SK-N-SH (cell line): ENCODE results near the gene RSAD2. TPM values are rescaled to one million over a fixed set of nuclear protein-coding genes. Genes with fewer than 3 reads are reported as not detected.

Experiments
- CTCF ChIA-PET: fragments of 300-600, 350-600 bp; formaldehyde crosslinking; extraction: SDS; loops from one replicate; lab custom pipeline; 2021; lab: Yijun Ruan, JAX
- POLR2A ChIA-PET: fragments of 350-600 bp; sonication (Branson Sonifier 250); formaldehyde crosslinking; extraction: SDS; loops from one replicate; lab custom pipeline; 2020; ENCODE audit warnings: antibody characterized with exemption, inconsistent platforms; lab: Yijun Ruan, JAX
- DNase-seq: peaks from one replicate; pipeline ENCODE4 v3.0.0; 2012
- H2AFZ ChIP-seq: fragments of 200-600 bp; sonication (generic); 2 replicates; pipeline ENCODE4 v1.8.1; 2016; ENCODE audit warnings: antibody characterized with exemption, mild to moderate bottlenecking, low read depth
- H3F3A ChIP-seq: fragments of 200-600 bp; sonication (generic); replicated peaks from 2 replicates; pipeline ENCODE3; 2016; ENCODE audit warnings: antibody characterized with exemption, mild to moderate bottlenecking; ENCODE audit not compliant: insufficient read depth
- H3K27ac ChIP-seq, 2 experiments: fragments of 200-500 bp in 1 of 2; fragments of 200-600 bp in 1 of 2; sonication (Bioruptor generic) in 1 of 2; sonication (generic), shearing (Covaris generic) in 1 of 2; 2 replicates each; pipeline versions ENCODE4 v1.5.1 to v1.6.1; 2014 to 2016; ENCODE audit warnings: low read depth in 2 of 2, inconsistent platforms in 1 of 2, low read length in 1 of 2, mild to moderate bottlenecking in 1 of 2, mixed read lengths in 1 of 2
- H3K27me3 ChIP-seq: fragments of 200-600 bp; sonication (generic), shearing (Covaris generic); 2 replicates; pipeline ENCODE4 v1.6.1; 2016; ENCODE audit warnings: mixed run types; ENCODE audit not compliant: insufficient read depth
- H3K36me3 ChIP-seq, 2 experiments: fragments of 200-500 bp in 1 of 2; fragments of 200-600 bp in 1 of 2; sonication (Bioruptor generic) in 1 of 2; sonication (generic) in 1 of 2; replicated peaks in 1 of 2; 2 replicates each; pipeline versions ENCODE3 to v1.5.1; 2014 to 2016; ENCODE audit warnings: low read length in 1 of 2, mild to moderate bottlenecking in 1 of 2; ENCODE audit not compliant: insufficient read depth in 2 of 2, control insufficient read depth in 1 of 2
- H3K4me1 ChIP-seq, 2 experiments: fragments of 200-500 bp in 1 of 2; fragments of 200-600 bp in 1 of 2; sonication (Bioruptor generic) in 1 of 2; sonication (generic), shearing (Covaris generic) in 1 of 2; 2 replicates each; pipeline versions ENCODE4 v1.5.1 to v1.6.1; 2014 to 2016; ENCODE audit warnings: low read depth in 1 of 2, low read length in 1 of 2, mixed run types in 1 of 2; ENCODE audit not compliant: insufficient read depth in 2 of 2, control insufficient read depth in 1 of 2
- H3K4me2 ChIP-seq: fragments of 200-600 bp; sonication (generic), shearing (Covaris generic); 2 replicates; pipeline ENCODE4 v1.6.1; 2017; ENCODE audit warnings: mixed run types
- H3K4me3 ChIP-seq, 2 experiments: fragments of 200-500 bp in 1 of 2; fragments of 200-600 bp in 1 of 2; sonication (Bioruptor generic) in 1 of 2; sonication (generic), shearing (Covaris generic) in 1 of 2; 2 replicates each; pipeline versions ENCODE4 v1.5.1 to v1.8.1; 2014 to 2016; ENCODE audit warnings: low read depth in 2 of 2, inconsistent platforms in 1 of 2, low read length in 1 of 2, mild to moderate bottlenecking in 1 of 2, mixed read lengths in 1 of 2, moderate library complexity in 1 of 2
- H3K79me2 ChIP-seq: fragments of 200-600 bp; sonication (generic); 2 replicates; pipeline ENCODE4 v1.8.1; 2017; ENCODE audit warnings: mild to moderate bottlenecking; ENCODE audit not compliant: insufficient read depth
- H3K9ac ChIP-seq: fragments of 200-600 bp; sonication (generic); 2 replicates; pipeline ENCODE4 v1.6.1; 2017; ENCODE audit warnings: mixed run types
- H3K9me2 ChIP-seq: fragments of 200-600 bp; sonication (generic); 2 replicates; pipeline ENCODE4 v1.6.1; 2017; ENCODE audit warnings: mixed run types
- H3K9me3 ChIP-seq: fragments of 200-600 bp; sonication (generic); 2 replicates; pipeline ENCODE4 v1.6.1; 2017; ENCODE audit warnings: mixed run types, mild to moderate bottlenecking, moderate library complexity
- H4K20me1 ChIP-seq: fragments of 200-600 bp; sonication (generic); 2 replicates; pipeline ENCODE4 v1.6.1; 2017; ENCODE audit warnings: mild to moderate bottlenecking, mixed run types; ENCODE audit not compliant: insufficient read depth
- ELF1 ChIP-seq: IDR thresholded peaks from 2 replicates; pipeline ENCODE4 v1.4.0; 2012
- EP300 ChIP-seq, 2 experiments: IDR thresholded peaks; 2 replicates each; pipeline versions ENCODE4 v1.4.0 to v1.6.1; 2012; ENCODE audit warnings: borderline replicate concordance in 1 of 2, low read depth in 1 of 2, low read length in 1 of 2
- EZH2phosphoT487 ChIP-seq: fragments of 200-600 bp; sonication (generic); IDR thresholded peaks from 2 replicates; pipeline ENCODE4 v1.6.1; 2017; ENCODE audit warnings: low read depth, mixed run types, mild to moderate bottlenecking, antibody characterized with exemption, moderate library complexity, borderline replicate concordance
- FOSL2 ChIP-seq: IDR thresholded peaks from 2 replicates; pipeline ENCODE4 v1.4.0; 2012; ENCODE audit warnings: low read depth, mild to moderate bottlenecking, moderate library complexity, borderline replicate concordance
- GABPA ChIP-seq: IDR thresholded peaks from 2 replicates; pipeline ENCODE4 v1.4.0; 2012; ENCODE audit warnings: low read depth, mild to moderate bottlenecking
- GATA2 ChIP-seq: sonication (generic); formaldehyde crosslinking; IDR thresholded peaks from 2 replicates; pipeline ENCODE4 v1.5.0; 2020; ENCODE audit warnings: mild to moderate bottlenecking, missing genetic modification reagents
- MEF2A ChIP-seq: IDR thresholded peaks from 2 replicates; pipeline ENCODE4 v1.4.0; 2012; ENCODE audit warnings: low read depth, borderline replicate concordance
- MXI1 ChIP-seq: IDR thresholded peaks from 2 replicates; pipeline ENCODE4 v1.6.1; 2012; ENCODE audit warnings: mild to moderate bottlenecking, low read depth, low read length, improper control_type of control experiment
- PBX3 ChIP-seq: IDR thresholded peaks from 2 replicates; pipeline ENCODE4; 2012
- POLR2AphosphoS5 ChIP-seq: IDR thresholded peaks from 2 replicates; pipeline ENCODE4 v1.6.1; 2012; ENCODE audit warnings: low read depth, low read length
- RAD21 ChIP-seq: IDR thresholded peaks from 2 replicates; pipeline ENCODE4 v1.6.1; 2012; ENCODE audit warnings: mild to moderate bottlenecking, low read length
- REST ChIP-seq: IDR thresholded peaks from 2 replicates; pipeline ENCODE4 v1.6.1; 2012; ENCODE audit warnings: mild to moderate bottlenecking, low read depth, low read length, moderate library complexity
- RFX5 ChIP-seq: IDR thresholded peaks from 2 replicates; pipeline ENCODE4 v1.6.1; 2012; ENCODE audit warnings: mild to moderate bottlenecking, improper control_type of control experiment, low read length
- RXRA ChIP-seq: IDR thresholded peaks from 2 replicates; pipeline ENCODE4 v1.4.0; 2012; ENCODE audit warnings: low read depth, mild to moderate bottlenecking, borderline replicate concordance
- SMC3 ChIP-seq: IDR thresholded peaks from 2 replicates; pipeline ENCODE4 v1.6.1; 2012; ENCODE audit warnings: low read depth, low read length, improper control_type of control experiment
- TAF1 ChIP-seq: IDR thresholded peaks from 2 replicates; pipeline ENCODE4 v1.6.1; 2012; ENCODE audit warnings: low read depth, mild to moderate bottlenecking, low read length, moderate library complexity, borderline replicate concordance
- TCF12 ChIP-seq: IDR thresholded peaks from 2 replicates; pipeline ENCODE4 v1.4.0; 2012
- YY1 ChIP-seq: IDR thresholded peaks from 2 replicates; pipeline ENCODE4 v1.4.0; 2012; ENCODE audit warnings: low read depth, mild to moderate bottlenecking
- polyA plus RNA-seq, 3 experiments: library from polyadenylated mRNA; depleted of rRNA; stranded (reverse); fragments of >200 nt; gene quantifications; 2 replicates each; pipeline ENCODE4 v1.2.3, GENCODE V29; 2012
- TF ChIP-seq, protein P1 (sequence below): IDR thresholded peaks from 2 replicates; pipeline ENCODE4 v1.4.0; 2012; ENCODE audit warnings: low read depth
- TF ChIP-seq, protein P2 (sequence below): IDR thresholded peaks from 2 replicates; pipeline ENCODE4 v1.4.0; 2012; ENCODE audit warnings: low read depth, borderline replicate concordance
- TF ChIP-seq, protein P3 (sequence below): IDR thresholded peaks from 2 replicates; pipeline ENCODE4 v1.4.0; 2012; ENCODE audit warnings: low read depth, borderline replicate concordance

Gene RSAD2
- polyA plus RNA-seq, 1 of the 3 experiments (the other 2 are of a cell fraction) = 0.35 TPM

GRCh38 chr2:6834163-6834562 is 43.4 kb upstream of the RSAD2 start:
- Histone ChIP-seq H4K20me1 (no peaks in the 10 kb centered on the region), H2AFZ (no peak overlapping the region), H3K79me2 (no peaks in the 10 kb centered on the region), H3K27ac (no peak overlapping the region), H3K4me2 (no peak overlapping the region), H3K27me3 (no peaks in the 10 kb centered on the region), H3K36me3 (no peaks in the 10 kb centered on the region), H3F3A (no peaks in the 10 kb centered on the region), H3K9me3 (peaks cover 11% of the 10 kb centered on the region; the same call in 1 of the 2 replicates), H3K9ac (no peak overlapping the region), H3K9me2 (no peaks in the 10 kb centered on the region), H3K4me1 (no peaks in the 10 kb centered on the region), H3K4me3 (no peak overlapping the region)
- ChIA-PET CTCF (interaction anchor here (1.7 kb wide), 1 partner anchor 31 kb away, joined by 5 read pairs; the partner anchor contains the start of gene CMPK2), POLR2A (no interaction called here)
- no peak for DNase-seq
- TF ChIP-seq POLR2AphosphoS5 (no peak), GABPA (no peak), ELF1 (no peak), EP300 (IDR thresholded peaks at IDR 0.05; ENCODE audit: borderline replicate concordance in 1 of 2, low read depth in 1 of 2, low read length in 1 of 2) (no peak), MEF2A (no peak), REST (no peak), RAD21 (no peak), PBX3 (no peak), TAF1 (no peak), EZH2phosphoT487 (no peak), GATA2 (CRISPR knock-in tag) (no peak)
- TF ChIP-seq, protein P1, sequence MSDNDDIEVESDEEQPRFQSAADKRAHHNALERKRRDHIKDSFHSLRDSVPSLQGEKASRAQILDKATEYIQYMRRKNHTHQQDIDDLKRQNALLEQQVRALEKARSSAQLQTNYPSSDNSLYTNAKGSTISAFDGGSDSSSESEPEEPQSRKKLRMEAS = no peak

DNA sequence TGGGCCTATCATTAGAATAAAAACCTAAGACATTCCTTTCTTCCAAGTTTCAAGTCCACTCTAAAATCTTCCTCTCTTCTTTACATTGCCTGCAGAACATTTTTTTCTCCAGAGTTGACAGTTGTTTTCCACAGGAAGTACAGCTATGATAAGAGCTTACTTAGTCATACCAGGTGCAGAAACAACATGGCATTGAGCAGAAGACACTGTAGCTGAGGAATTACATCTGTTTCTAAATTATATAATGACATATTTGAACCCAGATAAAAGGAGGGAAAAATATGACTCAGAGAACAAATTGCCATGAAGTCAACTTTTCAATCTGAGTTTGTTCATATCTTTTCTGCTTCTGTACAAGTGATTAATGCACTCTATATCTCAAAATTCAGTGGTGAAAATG is 42.1 kb upstream of the RSAD2 start:
- Histone ChIP-seq H2AFZ (no peak overlapping the region), H3F3A (no peaks in the 10 kb centered on the region), H3K4me3 (no peak overlapping the region), H3K27ac (no peak overlapping the region), H3K4me2 (no peak overlapping the region), H3K9me3 (peaks cover 11% of the 10 kb centered on the region; the same call in 1 of the 2 replicates), H4K20me1 (no peaks in the 10 kb centered on the region)
- POLR2A ChIA-PET = no interaction called here
- no peak for TF ChIP-seq SMC3
- no peak for TF ChIP-seq RXRA
- no peak for TF ChIP-seq MXI1
- TF ChIP-seq ELF1 = no peak
- no peak for TF ChIP-seq EP300 (IDR thresholded peaks at IDR 0.05; ENCODE audit: borderline replicate concordance in 1 of 2, low read depth in 1 of 2, low read length in 1 of 2)
- TF ChIP-seq, protein P2, sequence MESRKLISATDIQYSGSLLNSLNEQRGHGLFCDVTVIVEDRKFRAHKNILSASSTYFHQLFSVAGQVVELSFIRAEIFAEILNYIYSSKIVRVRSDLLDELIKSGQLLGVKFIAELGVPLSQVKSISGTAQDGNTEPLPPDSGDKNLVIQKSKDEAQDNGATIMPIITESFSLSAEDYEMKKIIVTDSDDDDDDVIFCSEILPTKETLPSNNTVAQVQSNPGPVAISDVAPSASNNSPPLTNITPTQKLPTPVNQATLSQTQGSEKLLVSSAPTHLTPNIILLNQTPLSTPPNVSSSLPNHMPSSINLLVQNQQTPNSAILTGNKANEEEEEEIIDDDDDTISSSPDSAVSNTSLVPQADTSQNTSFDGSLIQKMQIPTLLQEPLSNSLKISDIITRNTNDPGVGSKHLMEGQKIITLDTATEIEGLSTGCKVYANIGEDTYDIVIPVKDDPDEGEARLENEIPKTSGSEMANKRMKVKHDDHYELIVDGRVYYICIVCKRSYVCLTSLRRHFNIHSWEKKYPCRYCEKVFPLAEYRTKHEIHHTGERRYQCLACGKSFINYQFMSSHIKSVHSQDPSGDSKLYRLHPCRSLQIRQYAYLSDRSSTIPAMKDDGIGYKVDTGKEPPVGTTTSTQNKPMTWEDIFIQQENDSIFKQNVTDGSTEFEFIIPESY = no peak
- TF ChIP-seq TAF1 = no peak
- TF ChIP-seq POLR2AphosphoS5 = no peak
- no peak for TF ChIP-seq YY1
- no peak for TF ChIP-seq TCF12
- TF ChIP-seq MEF2A = no peak
- TF ChIP-seq, protein P3, sequence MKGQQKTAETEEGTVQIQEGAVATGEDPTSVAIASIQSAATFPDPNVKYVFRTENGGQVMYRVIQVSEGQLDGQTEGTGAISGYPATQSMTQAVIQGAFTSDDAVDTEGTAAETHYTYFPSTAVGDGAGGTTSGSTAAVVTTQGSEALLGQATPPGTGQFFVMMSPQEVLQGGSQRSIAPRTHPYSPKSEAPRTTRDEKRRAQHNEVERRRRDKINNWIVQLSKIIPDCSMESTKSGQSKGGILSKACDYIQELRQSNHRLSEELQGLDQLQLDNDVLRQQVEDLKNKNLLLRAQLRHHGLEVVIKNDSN = no peak
- no peak for TF ChIP-seq RFX5
- no peak for TF ChIP-seq GABPA
- no peak for TF ChIP-seq FOSL2
- TF ChIP-seq, all 33 proteins: peak for 0
- Histone ChIP-seq H3K36me3 (no peaks in the 10 kb centered on the region), H3K27me3 (no peaks in the 10 kb centered on the region), H3K9ac (no peak overlapping the region), H3K9me2 (no peaks in the 10 kb centered on the region), H3K79me2 (no peaks in the 10 kb centered on the region), H3K4me1 (no peaks in the 10 kb centered on the region)
- CTCF ChIA-PET = interaction anchor here (0.6 to 1.7 kb wide), 3 partner anchors 30 to 345 kb away, joined by 3 to 5 read pairs (median 3); partner anchors contain the start of gene CMPK2
- no peak for DNase-seq
